ENCODE data around the gene CCDC9B.

CCDC9B gene

DNA sequence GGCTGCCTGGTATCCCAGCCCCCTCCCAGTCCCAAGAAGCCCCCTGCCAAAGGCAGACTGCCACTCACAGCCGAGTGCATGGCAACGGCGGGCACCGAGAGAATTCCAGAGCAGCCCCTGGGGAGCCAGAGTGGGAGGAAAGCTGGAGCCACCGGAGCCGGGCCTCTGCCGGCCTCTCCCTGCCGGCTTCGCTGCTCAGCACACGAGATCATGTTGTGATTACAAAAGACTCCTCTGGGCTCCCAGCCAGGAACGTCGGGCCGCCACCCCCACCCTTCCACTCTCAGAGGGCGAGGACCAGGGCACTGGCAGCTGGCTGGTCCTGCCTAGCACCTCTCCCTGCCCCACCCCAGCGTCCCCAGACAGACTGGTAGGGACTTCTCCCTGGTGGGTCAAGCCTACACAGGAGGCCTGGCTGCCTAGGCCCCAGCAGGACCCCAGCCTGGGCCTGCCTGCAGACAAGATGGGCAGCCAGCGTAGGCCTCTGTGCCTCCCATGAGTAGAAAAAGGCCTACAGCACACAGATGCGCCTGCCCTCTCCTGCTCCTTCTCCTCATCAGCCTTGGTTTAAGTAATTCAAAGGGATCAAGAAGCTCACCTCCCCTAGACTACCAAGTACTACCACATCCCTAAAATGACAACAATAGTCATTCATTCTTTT lies at the start of gene CCDC9B:
CCDC9B (minus strand) TSS at position 200 of the 661 bp plus-strand sequence; CDS start at position 80, 120 bp downstream.
- H3K4me3 ChIP-seq (ENCODE audit: low read depth, low read length) = peak within 1 kb of the TSS; percentile 55
- TF ChIP-seq, protein P1, sequence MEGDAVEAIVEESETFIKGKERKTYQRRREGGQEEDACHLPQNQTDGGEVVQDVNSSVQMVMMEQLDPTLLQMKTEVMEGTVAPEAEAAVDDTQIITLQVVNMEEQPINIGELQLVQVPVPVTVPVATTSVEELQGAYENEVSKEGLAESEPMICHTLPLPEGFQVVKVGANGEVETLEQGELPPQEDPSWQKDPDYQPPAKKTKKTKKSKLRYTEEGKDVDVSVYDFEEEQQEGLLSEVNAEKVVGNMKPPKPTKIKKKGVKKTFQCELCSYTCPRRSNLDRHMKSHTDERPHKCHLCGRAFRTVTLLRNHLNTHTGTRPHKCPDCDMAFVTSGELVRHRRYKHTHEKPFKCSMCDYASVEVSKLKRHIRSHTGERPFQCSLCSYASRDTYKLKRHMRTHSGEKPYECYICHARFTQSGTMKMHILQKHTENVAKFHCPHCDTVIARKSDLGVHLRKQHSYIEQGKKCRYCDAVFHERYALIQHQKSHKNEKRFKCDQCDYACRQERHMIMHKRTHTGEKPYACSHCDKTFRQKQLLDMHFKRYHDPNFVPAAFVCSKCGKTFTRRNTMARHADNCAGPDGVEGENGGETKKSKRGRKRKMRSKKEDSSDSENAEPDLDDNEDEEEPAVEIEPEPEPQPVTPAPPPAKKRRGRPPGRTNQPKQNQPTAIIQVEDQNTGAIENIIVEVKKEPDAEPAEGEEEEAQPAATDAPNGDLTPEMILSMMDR (IDR thresholded peaks at IDR 0.05; ENCODE audit: control insufficient read depth, extremely low read depth, insufficient read depth) = no peak
- DNase-seq (ENCODE audit: low read depth) = peak; percentile 68

DNA sequence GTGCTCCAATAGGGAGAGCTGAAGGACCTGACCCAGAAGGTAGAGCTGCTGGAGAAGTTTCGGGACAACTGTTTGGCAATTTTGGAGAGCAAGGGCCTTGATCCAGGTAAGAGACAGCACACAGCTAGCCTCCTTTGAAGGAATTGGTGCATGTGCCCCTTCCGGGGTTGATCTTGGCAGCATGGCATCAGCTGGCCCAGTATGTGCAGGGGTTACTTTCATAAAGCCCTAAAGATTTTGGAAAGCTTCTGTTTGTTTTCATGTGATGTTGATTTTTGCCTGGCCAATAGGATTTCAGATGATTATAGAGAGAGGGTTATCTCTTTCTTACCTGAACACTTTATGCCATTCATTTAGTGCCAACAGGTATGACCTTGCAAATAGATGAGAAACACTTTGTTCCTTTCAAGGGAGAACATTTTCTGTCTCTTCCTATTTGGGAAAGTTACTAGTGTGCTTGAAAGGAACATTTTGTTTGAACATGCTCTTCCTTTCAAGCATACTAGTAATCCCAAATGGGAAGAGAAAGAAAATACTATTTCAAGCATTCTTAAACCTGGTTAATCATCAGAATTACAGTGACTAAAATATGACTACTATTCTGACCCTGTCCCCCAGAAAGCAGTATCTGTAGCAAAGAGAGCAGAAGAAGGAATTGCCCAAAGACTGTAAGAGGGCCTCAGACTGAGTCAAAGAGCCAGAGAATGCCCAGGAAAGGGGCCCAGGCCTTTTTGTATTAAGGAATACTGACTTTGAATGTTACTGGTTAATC lies 49.3 kb upstream of the CCDC9B start:
- TF ChIP-seq, protein P1 (IDR thresholded peaks at IDR 0.05; ENCODE audit: control insufficient read depth, extremely low read depth, insufficient read depth) = no peak
- DNase-seq (ENCODE audit: low read depth) = peak; percentile 89
- H3K4me3 ChIP-seq (ENCODE audit: low read depth, low read length) = no peak overlapping the region

DNA sequence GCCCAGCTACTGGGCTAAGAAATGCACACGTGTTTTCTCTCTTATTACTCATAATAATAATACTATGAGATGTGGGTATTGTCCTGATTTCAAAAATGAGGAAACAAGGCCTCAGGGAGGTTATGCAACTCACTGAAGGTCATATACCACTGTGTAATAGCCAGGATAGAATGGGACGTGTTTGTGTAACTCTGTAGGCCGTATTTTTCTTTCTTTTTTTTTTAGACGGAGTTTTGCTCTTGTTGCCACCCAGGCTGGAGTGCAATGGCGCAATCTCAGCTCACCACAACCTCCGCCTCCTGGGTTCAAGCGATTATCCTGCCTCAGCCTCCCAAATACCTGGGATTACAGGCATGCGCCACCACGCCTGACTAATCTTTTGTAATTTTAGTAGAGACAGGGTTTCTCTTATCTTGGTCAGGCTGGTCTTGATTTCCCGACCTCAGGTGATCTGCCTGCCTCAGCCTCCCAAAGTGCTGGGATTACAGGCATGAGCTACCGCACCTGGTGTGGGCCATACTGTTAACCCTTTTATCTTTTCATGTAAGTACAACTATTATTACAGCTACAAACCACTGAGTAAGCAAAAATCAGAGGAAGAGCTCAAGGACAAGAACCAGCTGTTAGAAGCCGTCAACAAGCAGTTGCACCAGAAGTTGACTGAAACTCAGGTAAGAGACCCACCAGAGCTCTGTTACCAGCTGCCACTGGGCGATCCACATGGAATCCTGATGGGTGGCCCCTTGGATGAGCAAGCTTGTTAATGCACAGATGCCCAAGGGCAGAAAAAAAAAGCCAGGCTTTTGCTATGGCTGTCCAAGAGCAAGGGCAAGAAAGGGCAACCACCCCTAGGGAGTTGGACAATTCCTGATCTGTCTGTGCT lies 48.4 kb upstream of the CCDC9B start:
- DNase-seq (ENCODE audit: low read depth) = no peak

DNA sequence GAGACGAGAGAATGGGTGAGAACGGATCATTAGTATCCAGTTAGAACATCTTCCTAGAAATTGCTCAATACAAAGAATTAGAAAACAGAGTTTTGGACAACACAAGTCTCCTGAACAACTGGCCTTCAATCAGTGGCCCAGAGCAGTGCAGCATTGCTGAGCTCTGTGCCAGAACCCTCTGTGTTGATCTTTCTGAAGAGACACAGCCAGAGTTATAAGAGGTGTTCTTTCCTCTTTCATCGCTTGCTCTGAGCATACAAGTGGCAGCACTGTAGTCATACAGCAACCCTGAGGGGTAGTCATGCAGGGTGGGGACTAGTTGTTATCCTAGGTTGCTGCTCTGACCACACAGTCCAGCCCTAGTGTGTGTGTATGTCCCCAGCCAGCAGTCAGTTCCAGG lies 45.7 kb upstream of the CCDC9B start:
- no peak overlapping the region for H3K4me3 ChIP-seq (ENCODE audit: low read depth, low read length)
- TF ChIP-seq, protein P1 (IDR thresholded peaks at IDR 0.05; ENCODE audit: control insufficient read depth, extremely low read depth, insufficient read depth) = no peak
- no peak for DNase-seq (ENCODE audit: low read depth)

More for the DNA sequence above, 48.4 kb upstream of the CCDC9B start:
- TF ChIP-seq, protein P1 (IDR thresholded peaks at IDR 0.05; ENCODE audit: control insufficient read depth, extremely low read depth, insufficient read depth) = no peak
- H3K4me3 ChIP-seq (ENCODE audit: low read depth, low read length) = no peak overlapping the region

DNA sequence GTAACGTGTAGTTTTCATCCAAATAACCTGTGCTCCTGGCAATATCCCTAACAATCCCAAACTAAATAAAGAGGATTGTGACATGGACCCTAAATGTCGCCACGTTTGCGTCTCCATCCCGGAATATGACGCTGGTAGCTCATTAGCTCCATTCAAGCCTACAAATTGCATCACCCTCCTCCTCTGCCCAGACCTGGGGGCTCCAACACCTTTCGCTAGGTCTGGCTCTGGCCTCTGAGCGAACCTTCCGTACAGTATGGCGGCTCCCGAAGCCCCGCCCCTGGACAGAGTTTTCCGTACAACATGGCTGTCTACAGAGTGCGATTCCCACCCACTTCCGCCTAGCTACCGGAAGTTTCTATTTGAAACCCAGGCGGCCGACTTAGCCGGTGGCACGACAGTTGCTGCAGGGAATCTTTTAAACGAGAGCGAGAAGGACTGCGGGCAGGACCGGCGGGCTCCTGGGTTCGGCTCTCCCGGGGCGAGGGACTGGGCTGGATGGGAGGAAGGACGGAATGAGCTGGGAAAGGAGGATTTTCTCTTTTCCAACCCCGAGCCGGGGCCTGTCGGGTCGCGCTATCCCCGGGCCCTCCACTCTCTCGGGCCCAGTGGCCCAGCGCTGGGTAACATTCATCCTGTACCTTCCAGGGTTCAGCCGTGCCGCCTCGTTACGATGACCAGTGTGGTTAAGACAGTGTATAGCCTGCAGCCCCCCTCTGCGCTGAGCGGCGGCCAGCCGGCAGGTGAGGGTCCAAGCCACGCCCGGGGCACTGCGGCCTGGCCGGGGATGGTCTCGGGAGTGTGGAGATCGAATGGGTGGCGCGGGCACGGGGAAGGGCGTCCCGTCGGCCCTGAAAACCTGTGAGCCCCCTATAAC lies 42.1 kb upstream of the CCDC9B start, which contains the start of gene KNSTRN:
KNSTRN (plus strand) TSS at position 142 of the 877 bp plus-strand sequence; CDS start at position 257, 115 bp downstream.
- DNase-seq (ENCODE audit: low read depth) = peak; percentile 85
- TF ChIP-seq, protein P1 (IDR thresholded peaks at IDR 0.05; ENCODE audit: control insufficient read depth, extremely low read depth, insufficient read depth) = no peak
- H3K4me3 ChIP-seq (ENCODE audit: low read depth, low read length) = peak within 1 kb of the TSS; percentile 94
